Sigmoid colon (tissue), 4 donors: ENCODE results near the gene PIGT.

Source experiments
- CTCF ChIP-seq, 4 experiments: fragments of 450-650 bp in 3 of 4; fragments of 200-600 bp in 1 of 4; IDR thresholded peaks; one replicate each; pipeline ENCODE4 v1.5.1; 2016 to 2019; ENCODE audit warnings: antibody characterized with exemption in 4 of 4, mild to moderate bottlenecking in 3 of 4, moderate library complexity in 2 of 4
- EP300 ChIP-seq, 4 donors: sonication (generic); formaldehyde crosslinking; IDR thresholded peaks; one replicate each; pipeline ENCODE4 v1.6.1; 2017; ENCODE audit warnings: antibody characterized with exemption in 4 of 4
- POLR2A ChIP-seq, 2 donors: fragments of 450-650 bp; IDR thresholded peaks; one replicate each; pipeline ENCODE4 v1.6.1; 2016; ENCODE audit warnings: antibody characterized with exemption in 2 of 2, mild to moderate bottlenecking in 2 of 2, moderate library complexity in 2 of 2
- POLR2AphosphoS5 ChIP-seq, 4 donors: sonication (generic); formaldehyde crosslinking; IDR thresholded peaks; one replicate each; pipeline ENCODE4 v1.6.1; 2017; ENCODE audit warnings: antibody characterized with exemption in 4 of 4

GRCh38 chr20:45404438-45404837 lies 11.5 kb upstream of the PIGT start:
- no peak for TF ChIP-seq CTCF (IDR thresholded peaks at IDR 0.05)
- no peak for TF ChIP-seq EP300 (IDR thresholded peaks at IDR 0.05)
- TF ChIP-seq POLR2A (IDR thresholded peaks at IDR 0.05), result no peak
- TF ChIP-seq POLR2AphosphoS5 (IDR thresholded peaks at IDR 0.05), result no peak
